Hypothalamus (tissue), 51 donors: ENCODE measurements around the gene ZMIZ2.
"Not testable (repeated sequence)": the region's sequence is repeated elsewhere in the genome, so short reads cannot be mapped to it uniquely, and the experiment has no call there.

Experiments
- DNase-seq, 51 donors: peaks; one replicate each; lab custom pipeline; 2025; lab: John Stamatoyannopoulos, UW

ZMIZ2 gene

DNA sequence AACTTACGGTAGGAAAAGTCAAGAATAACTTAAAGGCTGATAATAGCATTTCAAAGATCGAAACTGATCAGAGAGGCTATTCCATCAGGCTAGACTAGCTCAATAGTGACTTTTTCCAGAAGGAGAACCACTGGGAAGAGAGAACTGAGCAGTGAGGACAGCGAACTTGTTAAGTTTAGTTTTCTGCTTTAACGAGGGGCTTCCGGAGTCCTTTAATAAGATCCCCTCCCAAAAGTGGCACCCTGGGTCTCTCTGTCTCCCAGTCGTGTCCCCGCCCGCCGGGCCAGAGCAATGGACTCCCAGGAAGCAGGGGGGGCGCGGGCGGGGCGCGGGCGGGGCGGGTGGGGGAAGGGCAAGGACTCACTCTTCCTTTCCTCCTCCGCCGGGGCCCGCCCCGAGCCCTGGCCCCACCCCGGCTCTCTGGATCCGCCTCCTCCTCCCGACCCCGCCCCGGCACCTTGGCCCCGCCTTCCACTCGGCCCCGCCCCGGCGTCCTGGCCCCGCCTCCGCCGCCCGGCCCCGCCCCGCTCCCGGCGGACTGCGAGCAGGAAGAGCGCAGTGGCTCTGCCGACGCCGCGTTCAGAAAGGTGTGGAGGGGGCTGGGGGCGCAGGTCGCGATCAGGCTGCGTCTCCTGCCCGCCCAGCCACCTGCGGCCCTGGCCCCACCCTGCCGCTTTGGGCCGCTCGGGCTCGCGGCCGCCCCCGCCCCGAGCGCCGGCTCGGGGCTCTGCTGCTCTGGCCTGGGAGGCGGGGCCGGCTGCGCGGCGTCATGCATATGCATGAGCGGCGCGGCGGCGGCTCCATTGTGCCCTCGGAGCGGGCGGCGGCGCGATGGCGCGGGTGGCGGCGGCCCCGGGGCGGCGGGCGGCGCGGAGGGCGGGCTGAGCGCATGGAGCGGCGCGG lies at the start of gene ZMIZ2:
Gene ZMIZ2, plus strand, starts transcription at position 803 of the 903 bp plus-strand sequence. CDS start 7,403 bp downstream, outside the sequence.
- peak; percentile 32 to 97 (median 91) for DNase-seq

DNA sequence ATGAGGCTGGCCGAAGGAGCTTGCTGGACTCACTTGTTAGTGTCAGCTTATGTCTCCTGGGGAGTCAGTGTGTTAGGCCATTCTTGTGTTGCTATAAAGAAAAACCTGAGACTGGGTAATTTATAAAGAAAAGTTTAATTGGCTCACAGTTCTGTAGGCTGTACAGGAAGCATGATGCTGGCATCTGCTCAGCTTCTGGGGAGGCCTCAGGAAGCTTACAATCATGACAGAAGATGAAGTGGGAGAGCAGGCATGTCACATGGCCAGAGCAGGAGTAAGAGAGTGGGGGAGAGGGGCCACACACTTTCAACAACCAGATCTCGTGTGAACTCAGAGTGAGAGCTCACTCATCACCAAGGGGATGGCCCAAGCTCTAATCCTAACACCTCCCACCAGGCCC lies 49.0 kb upstream of the ZMIZ2 start:
- DNase-seq: not testable (repeated sequence)

GRCh38 chr7:44700322-44700721 lies 48.3 kb upstream of the ZMIZ2 start:
- DNase-seq: no peak

DNA sequence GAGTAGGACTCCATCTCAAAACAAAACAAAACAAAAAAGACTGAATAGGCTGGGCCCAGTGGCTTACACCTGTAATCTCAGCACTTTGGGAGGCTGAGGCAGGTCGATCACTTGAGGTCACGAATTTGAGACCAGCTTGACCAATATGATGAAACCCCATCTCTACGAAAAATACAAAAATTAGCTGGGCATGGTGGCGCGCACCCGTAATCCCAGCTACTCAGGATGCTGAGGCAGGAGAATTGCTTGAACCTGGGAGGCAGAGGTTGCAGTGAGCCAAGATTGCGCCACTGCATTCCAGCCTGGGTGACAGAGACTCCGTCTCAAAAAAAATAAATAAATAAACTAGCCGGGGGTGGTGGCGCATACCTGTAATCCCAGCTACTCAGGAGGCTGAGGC lies 45.3 kb upstream of the ZMIZ2 start:
- DNase-seq: not testable (repeated sequence)

- peak in 1 of 51 donors; percentile 2 for DNase-seq
These were observed 44.7 kb upstream of the ZMIZ2 start for GRCh38 chr7:44703921-44704320.

GRCh38 chr7:44705434-44705833 lies 43.2 kb upstream of the ZMIZ2 start:
- DNase-seq: no peak

DNA sequence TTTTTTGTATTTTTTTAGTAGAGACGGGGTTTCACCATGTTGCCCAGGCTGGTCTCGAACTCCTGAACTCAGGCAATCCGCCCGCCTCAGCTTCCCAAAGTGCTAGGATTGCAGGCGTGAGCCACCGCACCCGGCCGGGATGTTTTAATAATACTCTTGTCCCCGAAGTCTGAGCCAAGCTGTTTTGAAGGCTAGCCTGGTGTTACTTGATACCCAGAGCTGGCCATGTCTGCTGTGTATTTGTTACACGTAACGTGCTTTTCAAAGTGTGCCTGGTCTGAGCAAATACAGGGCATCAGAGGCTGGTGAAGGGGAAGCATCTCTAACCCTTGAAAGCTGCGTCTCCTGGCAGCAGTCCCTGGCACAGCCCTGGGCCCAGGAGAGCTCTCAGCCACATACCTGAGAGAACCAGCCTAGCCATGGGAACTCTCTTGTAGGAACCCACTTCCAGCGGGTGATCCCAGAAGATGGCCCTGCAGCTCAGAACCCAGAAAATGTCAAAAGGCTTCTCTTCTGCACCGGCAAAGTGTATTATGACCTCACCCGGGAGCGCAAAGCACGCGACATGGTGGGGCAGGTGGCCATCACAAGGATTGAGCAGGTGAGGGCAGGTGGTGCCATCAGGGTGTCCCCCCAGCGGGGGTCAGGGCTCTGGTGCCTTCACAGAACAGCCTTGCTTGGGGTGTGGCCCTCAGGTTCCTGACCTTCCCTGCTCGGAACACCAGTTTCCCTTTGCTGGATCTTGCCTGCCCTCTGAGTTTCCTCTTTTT lies 41.7 kb upstream of the ZMIZ2 start:
- DNase-seq: no peak

DNA sequence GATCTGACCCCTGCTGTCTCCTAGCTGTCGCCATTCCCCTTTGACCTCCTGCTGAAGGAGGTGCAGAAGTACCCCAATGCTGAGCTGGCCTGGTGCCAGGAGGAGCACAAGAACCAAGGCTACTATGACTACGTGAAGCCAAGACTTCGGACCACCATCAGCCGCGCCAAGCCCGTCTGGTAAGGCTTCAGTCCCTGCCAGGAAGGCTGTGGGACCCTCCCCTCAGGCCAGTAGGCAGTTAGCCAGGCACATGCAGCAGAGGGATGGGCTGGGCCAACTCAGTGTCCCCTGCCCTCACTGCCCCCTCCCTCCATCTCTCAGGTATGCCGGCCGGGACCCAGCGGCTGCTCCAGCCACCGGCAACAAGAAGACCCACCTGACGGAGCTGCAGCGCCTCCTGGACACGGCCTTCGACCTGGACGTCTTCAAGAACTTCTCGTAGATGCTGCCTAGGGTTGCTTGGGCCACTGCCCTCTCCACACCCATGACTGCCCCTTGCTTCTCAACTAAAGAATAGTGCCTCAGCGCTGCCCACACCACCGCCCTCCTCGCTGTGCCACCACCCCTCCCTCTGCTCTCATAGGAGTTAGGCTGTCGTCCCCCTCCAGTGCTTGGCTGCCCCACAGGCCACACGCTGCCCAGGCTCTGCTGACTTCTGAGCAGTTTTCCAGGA lies 41.0 kb upstream of the ZMIZ2 start:
- DNase-seq: no peak

GRCh38 chr7:44709011-44709915 lies 39.4 kb upstream of the ZMIZ2 start:
- DNase-seq: no peak

DNA sequence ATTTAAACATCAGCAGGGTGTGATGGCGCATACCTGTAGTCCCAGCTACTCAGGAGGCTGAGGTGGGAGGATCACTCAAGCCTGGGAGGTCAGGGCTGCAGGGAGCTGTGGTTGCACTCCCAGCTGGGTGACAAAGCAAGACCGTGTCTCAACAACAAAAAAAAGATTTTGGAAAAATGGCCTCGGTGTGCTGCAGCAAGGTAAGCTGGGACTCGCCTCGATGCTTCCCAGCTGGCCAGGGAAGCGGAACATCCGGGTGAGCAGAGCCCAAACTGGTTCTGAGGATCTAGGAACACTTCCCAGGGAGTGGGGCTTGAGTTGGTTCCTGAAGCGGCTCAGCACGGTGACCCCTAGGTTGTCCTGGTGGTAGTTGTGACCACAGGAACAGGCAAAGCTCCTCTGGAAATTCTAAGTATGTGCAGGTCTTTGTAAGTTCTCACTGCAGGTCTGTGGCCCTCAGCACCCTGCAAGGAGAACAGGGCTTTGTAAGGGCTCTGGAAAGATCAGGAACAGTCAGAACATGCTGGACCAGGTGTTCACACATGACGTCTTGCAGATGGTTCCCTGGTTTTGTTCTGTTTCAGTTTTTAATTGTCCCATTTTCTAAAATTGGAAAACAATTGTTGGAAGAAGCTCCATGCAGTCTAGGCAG lies 38.6 kb upstream of the ZMIZ2 start:
- no peak for DNase-seq

GRCh38 chr7:44711528-44711927 lies 37.1 kb upstream of the ZMIZ2 start:
- DNase-seq: no peak

DNA sequence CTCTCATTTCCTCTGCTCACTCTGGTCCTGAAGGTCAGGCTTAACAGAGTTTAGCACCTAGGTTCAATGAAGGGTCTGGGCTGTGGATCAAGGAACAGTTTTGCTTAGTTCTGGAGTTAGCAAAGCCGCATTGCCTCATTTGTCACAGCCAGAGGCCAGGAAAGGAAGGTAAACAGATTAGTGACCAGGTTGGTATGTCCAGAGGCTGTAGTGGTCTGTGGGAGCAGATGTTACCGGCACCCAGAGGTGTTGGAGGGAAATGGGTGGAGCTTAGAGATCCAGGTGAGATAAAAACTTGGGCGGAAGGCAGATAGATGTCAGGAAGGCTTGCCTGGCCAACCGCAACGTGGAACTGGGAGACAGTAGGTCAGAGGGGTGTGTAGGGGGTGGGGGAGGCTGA lies 36.6 kb upstream of the ZMIZ2 start:
- DNase-seq: no peak

- DNase-seq: no peak
These were observed 35.5 kb upstream of the ZMIZ2 start for GRCh38 chr7:44713141-44713540.

GRCh38 chr7:44713680-44714335 lies 34.8 kb upstream of the ZMIZ2 start:
- no peak for DNase-seq

GRCh38 chr7:44716205-44716604 lies 32.4 kb upstream of the ZMIZ2 start:
- no peak for DNase-seq

DNA sequence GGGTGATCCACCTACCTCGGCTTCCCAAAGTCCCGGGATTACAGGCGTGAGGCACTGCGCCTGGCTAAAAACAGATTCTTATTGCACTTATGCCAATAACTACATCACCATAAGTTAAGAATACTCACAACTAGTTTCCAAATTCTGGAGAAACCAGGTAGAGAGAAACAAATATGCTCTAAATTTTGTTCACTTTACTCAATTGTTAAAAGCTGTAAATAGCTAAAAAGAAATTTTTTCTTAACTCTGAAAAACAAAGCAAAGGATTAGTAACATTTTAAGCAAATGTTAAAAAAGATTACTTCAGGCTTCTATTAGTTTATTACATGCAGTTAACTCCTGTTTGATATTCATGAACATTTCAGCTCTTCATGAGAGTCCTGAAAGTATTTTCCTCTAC lies 28.3 kb upstream of the ZMIZ2 start:
- no peak for DNase-seq

- DNase-seq: no peak
These were observed 24.4 kb upstream of the ZMIZ2 start for GRCh38 chr7:44724276-44724675.

DNA sequence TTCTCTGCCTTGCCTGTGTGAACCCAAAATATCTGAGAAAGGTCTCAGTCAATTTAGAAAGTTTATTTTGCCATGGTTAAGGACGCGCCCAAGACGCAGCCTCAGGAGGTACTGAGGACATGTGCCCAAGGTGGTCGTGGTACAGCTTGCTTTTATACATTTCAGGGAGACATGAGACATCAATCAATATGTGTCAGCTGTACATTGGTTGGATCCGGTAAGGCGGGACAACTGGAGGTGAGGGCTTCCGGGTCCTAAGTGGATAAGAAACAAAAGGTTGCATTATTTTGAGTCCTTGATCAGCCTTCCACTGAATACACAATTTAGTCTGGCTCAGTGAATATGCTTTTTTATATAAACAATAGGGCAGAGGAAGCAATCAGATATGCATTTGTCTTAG lies 22.4 kb upstream of the ZMIZ2 start:
- not testable (repeated sequence) for DNase-seq
